K562 (cell line): ENCODE data around the gene DISC1. TPM values are rescaled to one million over a fixed set of nuclear protein-coding genes. Genes with fewer than 3 reads are reported as not detected.

Experiments used
- ATAC-seq: fragments of 200-7000 bp; cut with Tn5 transposase; 3 replicates; pipeline ENCODE4 v1.9.1; 2020; ENCODE audit warnings: moderate library complexity
- BruUV-seq: library from RNA; stranded (reverse); fragments of 400-500 nt; replicated peaks from 2 replicates; lab custom pipeline; 2021; lab: Mats Ljungman, UMichigan
- CTCF ChIA-PET: fragments of 300-600 bp; formaldehyde crosslinking; extraction: SDS; loops from one replicate; lab custom pipeline; 2021; ENCODE audit warnings: low intra/inter-chr PET ratio; lab: Yijun Ruan, JAX
- POLR2A ChIA-PET: fragments of 300-600, 350-650 bp; sonication (Branson Sonifier 250); formaldehyde crosslinking; extraction: SDS; loops from one replicate; lab custom pipeline; 2021; ENCODE audit warnings: antibody characterized with exemption, inconsistent platforms; lab: Yijun Ruan, JAX
- DNase-seq, 4 experiments: peaks; one replicate each; pipeline versions ENCODE4 v3.0.0 to v3.0.0-alpha.2; 2011 to 2018; ENCODE audit warnings: low spot score in 3 of 4, mixed read lengths in 3 of 4; ENCODE audit errors: extremely low read depth in 1 of 4
- FAIRE-seq: peaks from 2 replicates; lab custom pipeline; 2011; peaks lifted over from hg19 to GRCh38; lab: Jason Lieb, UNC
- H2AFZ ChIP-seq: 2 replicates; pipeline ENCODE4 v1.6.0; 2011; ENCODE audit warnings: low read depth, low read length, control low read depth, inconsistent platforms
- H3K27ac ChIP-seq: fragments of 200-600 bp; 3 replicates; pipeline ENCODE4 v1.8.0; 2011; ENCODE audit warnings: low read depth, mild to moderate bottlenecking, control low read depth, inconsistent platforms, low read length, moderate library complexity, mixed read lengths; ENCODE audit errors: extremely low read depth
- H3K27me3 ChIP-seq, 2 experiments: fragments of 300-600 bp in 1 of 2; 2 replicates in 1 of 2; 3 replicates in 1 of 2; pipeline versions ENCODE4 v1.6.0 to v1.8.0; 2011; ENCODE audit warnings: inconsistent platforms in 2 of 2, low read length in 2 of 2, mild to moderate bottlenecking in 1 of 2, mixed read lengths in 1 of 2, moderate library complexity in 1 of 2; ENCODE audit not compliant: control insufficient read depth in 2 of 2, insufficient read depth in 2 of 2
- H3K36me3 ChIP-seq: fragments of 300-600 bp; 3 replicates; pipeline ENCODE4 v1.8.0; 2011; ENCODE audit warnings: mild to moderate bottlenecking, low read length, inconsistent platforms; ENCODE audit not compliant: control insufficient read depth, insufficient read depth
- H3K4me1 ChIP-seq, 2 experiments: fragments of 200-600 bp in 1 of 2; replicated peaks in 1 of 2; 2 replicates in 1 of 2; 3 replicates in 1 of 2; pipeline versions ENCODE4 v1.5.1 to v1.8.0; 2011; ENCODE audit warnings: inconsistent platforms in 2 of 2, low read length in 2 of 2, mild to moderate bottlenecking in 1 of 2, mixed read lengths in 1 of 2, moderate library complexity in 1 of 2; ENCODE audit not compliant: control insufficient read depth in 2 of 2, insufficient read depth in 2 of 2
- H3K4me2 ChIP-seq: 2 replicates; pipeline ENCODE4 v1.6.1; 2011; ENCODE audit warnings: low read length, control low read depth, inconsistent platforms, mixed read lengths; ENCODE audit not compliant: insufficient read depth
- H3K4me3 ChIP-seq: fragments of 200-600 bp; sonication (generic), shearing (Covaris generic); 2 replicates; pipeline ENCODE4 v1.5.1; 2016; ENCODE audit warnings: control low read depth, inconsistent platforms
- H3K79me2 ChIP-seq: fragments of 200-600 bp; 3 replicates; pipeline ENCODE4 v1.8.0; 2011; ENCODE audit warnings: low read length, inconsistent platforms; ENCODE audit not compliant: control insufficient read depth, insufficient read depth
- H3K9ac ChIP-seq, 2 experiments: 2 replicates each; pipeline versions ENCODE4 v1.6.0 to v1.6.1; 2011; ENCODE audit warnings: low read depth in 2 of 2, low read length in 2 of 2, control low read depth in 1 of 2, inconsistent platforms in 1 of 2, mild to moderate bottlenecking in 1 of 2, mixed read lengths in 1 of 2; ENCODE audit not compliant: insufficient read depth in 1 of 2
- H3K9me1 ChIP-seq: one replicate; pipeline ENCODE4 v1.6.0; 2011; ENCODE audit warnings: inconsistent platforms, mild to moderate bottlenecking, low read length, moderate library complexity; ENCODE audit not compliant: control insufficient read depth, insufficient read depth
- H3K9me3 ChIP-seq: replicated peaks from 2 replicates; pipeline ENCODE4 v1.5.1; 2011; ENCODE audit warnings: low read depth, low read length, inconsistent platforms; ENCODE audit not compliant: control insufficient read depth, insufficient read depth
- H4K20me1 ChIP-seq: replicated peaks from 2 replicates; pipeline ENCODE4 v1.6.1; 2011; ENCODE audit warnings: low read length, inconsistent platforms, mixed read lengths; ENCODE audit not compliant: control insufficient read depth, insufficient read depth
- FOXJ2 ChIP-seq: fragments of 200-800 bp; sonication (Bioruptor generic); IDR thresholded peaks from 2 replicates; pipeline ENCODE4 v1.6.1; 2016; ENCODE audit warnings: missing genetic modification characterization, missing compliant biosample characterization
- GATAD2B ChIP-seq: fragments of 450-650 bp; IDR thresholded peaks from 2 replicates; pipeline ENCODE4 v1.6.1; 2017; ENCODE audit warnings: mild to moderate bottlenecking, borderline replicate concordance
- HNRNPL ChIP-seq: fragments of 200-400 bp; formaldehyde crosslinking; IDR thresholded peaks from 2 replicates; pipeline ENCODE4 v1.6.1; 2017; ENCODE audit warnings: low read depth, mild to moderate bottlenecking, low read length
- SAFB2 ChIP-seq: fragments of 200-400 bp; formaldehyde crosslinking; IDR thresholded peaks from 2 replicates; pipeline ENCODE4 v1.6.1; 2018; ENCODE audit warnings: borderline replicate concordance, low read length, low read depth, moderate library complexity; ENCODE audit not compliant: severe bottlenecking
- SAP30 ChIP-seq: fragments of 200-600 bp; sonication (generic); IDR thresholded peaks from 2 replicates; pipeline ENCODE4 v1.6.1; 2012; ENCODE audit warnings: borderline replicate concordance, low read depth, mild to moderate bottlenecking, moderate library complexity, low read length, control low read depth, inconsistent platforms; ENCODE audit not compliant: insufficient read depth, poor library complexity, severe bottlenecking
- SP1 ChIP-seq: sonication (generic); formaldehyde crosslinking; IDR thresholded peaks from 2 replicates; pipeline ENCODE4 v1.8.1; 2022; ENCODE audit warnings: mild to moderate bottlenecking, missing genetic modification reagents
- TBP ChIP-seq: optimal IDR thresholded peaks from 2 replicates; pipeline ENCODE3; 2011; ENCODE audit warnings: low read depth, low read length, improper control_type of control experiment
- ZNF384 ChIP-seq: IDR thresholded peaks from 2 replicates; pipeline ENCODE4 v1.6.1; 2012; ENCODE audit warnings: low read depth, low read length, improper control_type of control experiment
- ZNF76 ChIP-seq: fragments of 250-450 bp; sonication (Bioruptor Pico); IDR thresholded peaks from 2 replicates; pipeline ENCODE4 v1.4.0; 2020; ENCODE audit warnings: mild to moderate bottlenecking, moderate library complexity, borderline replicate concordance
- ZNF766 ChIP-seq: fragments of 200-800 bp; sonication (Bioruptor generic); conservative IDR thresholded peaks from 2 replicates; pipeline ENCODE4 v1.6.1; 2016; ENCODE audit warnings: missing genetic modification characterization, missing compliant biosample characterization
- WGBS: fragments of 100-300 bp; shearing (Covaris generic); methylation state at CpG from one replicate; pipeline ENCODE4 v1.1.6; 2016; ENCODE audit warnings: low coverage, mixed read lengths; ENCODE audit not compliant: insufficient coverage; ENCODE audit errors: missing lambda C conversion rate; 5-methylcytosine and 5-hydroxymethylcytosine counted together
- in situ Hi-C: fragments of 300-500 bp; cut with MboI; formaldehyde crosslinking; loops from 4 replicates; pipeline ENCODE4 v1.15.0; 2018; ENCODE audit warnings: inconsistent platforms, mixed read lengths
- intact Hi-C: fragments of 100-400 bp; cut with micrococcal nuclease; formaldehyde crosslinking; loops from 2 replicates; pipeline ENCODE4 v1.14.2; 2022
- polyA plus RNA-seq, 8 experiments: library from polyadenylated mRNA; depleted of rRNA in 4 of 8; stranded (reverse) in 5 of 8; unstranded in 3 of 8; fragments of >200 nt; fragmentation: Nextera tagmentation in 2 of 8; fragmentation: Illumina TruSeq in 1 of 8; extraction: Ambion mirVana in 2 of 8; extraction: Trizol in 1 of 8; gene quantifications; 2 replicates each; pipeline versions ENCODE4 v1.2.1 to v1.2.3, GENCODE V29; 2011 to 2014; ENCODE audit warnings: inconsistent platforms in 1 of 8, missing spikeins in 1 of 8
- total RNA-seq, 7 experiments: library from RNA; depleted of rRNA in 6 of 7; stranded (reverse); fragments of >200 nt in 6 of 7; fragmentation: Illumina TruSeq in 2 of 7; extraction: Trizol in 2 of 7; gene quantifications; 2 replicates each; pipeline versions ENCODE4 v1.2.1 to v1.2.3, GENCODE V29; 2011 to 2021; ENCODE audit warnings: low replicate concordance in 1 of 7

Gene DISC1
- total and polyA plus RNA-seq, 9 of the 15 experiments (the other 6 are each of a cell fraction or from before 2014, with no cell fraction given), result 0.01 to 0.11 (median 0.08) TPM; not detected in 1

GRCh38 chr1:231616667-231617066 is 9.9 kb upstream of the DISC1 start:
- BruUV-seq, result no TSS peak
- no peak overlapping the region for H2AFZ ChIP-seq
- in situ Hi-C loops, result no loop called here
- WGBS, result 5% methylated on average over 2 of the region's 2 CpGs
- H3K27ac ChIP-seq, result no peak overlapping the region
- ChIA-PET CTCF (no interaction called here), POLR2A (interaction anchor here (0.9 to 1.9 kb wide), 4 partner anchors 9 to 247 kb away, joined by 3 to 6 read pairs (median 4); no protein-coding TSS in a partner anchor)
- H3K79me2 ChIP-seq, result no peaks in the 10 kb centered on the region
- H3K9me1 ChIP-seq, result no peaks in the 10 kb centered on the region
- no peak overlapping the region for H3K4me2 ChIP-seq
- DNase-seq (no peak), ATAC-seq (no peak), FAIRE-seq (no peak)
- H4K20me1 ChIP-seq, result no peaks in the 10 kb centered on the region
- H3K36me3 ChIP-seq, result no peaks in the 10 kb centered on the region
- TF ChIP-seq SAP30 (no peak), SAFB2 (no peak), HNRNPL (no peak), GATAD2B (no peak), TBP (no peak), ZNF384 (no peak), FOXJ2 (tag) (no peak), ZNF766 (CRISPR knock-in tag) (no peak), SP1 (CRISPR knock-in tag) (no peak), ZNF76 (CRISPR knock-in tag) (no peak)
- H3K9ac ChIP-seq, result no peak overlapping the region
- H3K9me3 ChIP-seq, result no peaks in the 10 kb centered on the region
- peaks cover 24 to 39% of the 10 kb centered on the region in 2 experiments for H3K27me3 ChIP-seq
- H3K4me1 ChIP-seq, result no peaks in the 10 kb centered on the region; a peak in 1 of 5 replicates
- intact Hi-C loops, result no loop called here
- no peak overlapping the region for H3K4me3 ChIP-seq
